GM13976 (cell line): ENCODE data around the gene PTCD2.
"Not testable (repeated sequence)": the region's sequence is repeated elsewhere in the genome, so short reads cannot be mapped to it uniquely, and the experiment has no call there.

Experiments used
- DNase-seq: peaks from one replicate; pipeline ENCODE4 v3.0.0; 2012; ENCODE audit warnings: low spot score
- CTCF ChIP-seq: IDR thresholded peaks from 2 replicates; pipeline ENCODE4 v1.5.1; 2012; ENCODE audit warnings: borderline replicate concordance, mild to moderate bottlenecking; ENCODE audit not compliant: insufficient read depth; ENCODE audit errors: extremely low read depth, missing control alignments, control extremely low read depth
- in situ Hi-C: fragments of 300-500 bp; cut with MboI; formaldehyde crosslinking; loops from one replicate; pipeline ENCODE4 v1.12.0; 2022; ENCODE audit warnings: low sequenced_read_pairs, mixed read lengths, inconsistent platforms; ENCODE audit not compliant: unreplicated experiment

The PTCD2 gene

GRCh38 chr5:72295539-72295938 lies 24.6 kb upstream of the PTCD2 start:
- TF ChIP-seq CTCF: no peak
- in situ Hi-C loops: no loop called here

GRCh38 chr5:72296256-72296655 lies 23.9 kb upstream of the PTCD2 start:
- in situ Hi-C loops: no loop called here
- no peak for TF ChIP-seq CTCF
- DNase-seq: no peak

More at GRCh38 chr5:72295539-72295938, 24.6 kb upstream of the PTCD2 start:
- DNase-seq: no peak

GRCh38 chr5:72298136-72298535 lies 22.0 kb upstream of the PTCD2 start:
- DNase-seq, in situ Hi-C loops: not testable (repeated sequence)

GRCh38 chr5:72298711-72299110 lies 21.5 kb upstream of the PTCD2 start:
- in situ Hi-C loops: no loop called here
- DNase-seq: no peak
- TF ChIP-seq CTCF: no peak

GRCh38 chr5:72300590-72301339 lies 19.4 kb upstream of the PTCD2 start:
- no peak for DNase-seq
- TF ChIP-seq CTCF: no peak
- in situ Hi-C loops: loop anchor here (10.0 to 25.0 kb wide), 2 partner anchors 166 to 513 kb away; no protein-coding TSS in a partner anchor

- DNase-seq: peak; percentile 41
- in situ Hi-C loops: loop anchor here (10.0 to 25.0 kb wide), 2 partner anchors 167 to 514 kb away; no protein-coding TSS in a partner anchor
- TF ChIP-seq CTCF: no peak
Measured at GRCh38 chr5:72301557-72301956, 18.6 kb upstream of the PTCD2 start.

GRCh38 chr5:72302171-72302570 lies 18.0 kb upstream of the PTCD2 start:
- no peak for DNase-seq
- TF ChIP-seq CTCF: no peak
- in situ Hi-C loops: loop anchor here (10.0 to 25.0 kb wide), 2 partner anchors 167 to 515 kb away; no protein-coding TSS in a partner anchor
